SW480 (cell line): ENCODE measurements around the gene APLP2.
"Not testable (repeated sequence)": the region's sequence is repeated elsewhere in the genome, so short reads cannot be mapped to it uniquely, and the experiment has no call there.

Source experiments
- DNase-seq: peaks from one replicate; pipeline ENCODE4 v3.0.0-alpha.2; 2016; ENCODE audit warnings: low spot score

Gene APLP2

GRCh38 chr11:130069659-130070108 is at the start of gene APLP2:
APLP2 (plus strand) TSS chr11:130069894; CDS start chr11:130069978, 84 bp downstream.
- peak; percentile 99 for DNase-seq

DNA sequence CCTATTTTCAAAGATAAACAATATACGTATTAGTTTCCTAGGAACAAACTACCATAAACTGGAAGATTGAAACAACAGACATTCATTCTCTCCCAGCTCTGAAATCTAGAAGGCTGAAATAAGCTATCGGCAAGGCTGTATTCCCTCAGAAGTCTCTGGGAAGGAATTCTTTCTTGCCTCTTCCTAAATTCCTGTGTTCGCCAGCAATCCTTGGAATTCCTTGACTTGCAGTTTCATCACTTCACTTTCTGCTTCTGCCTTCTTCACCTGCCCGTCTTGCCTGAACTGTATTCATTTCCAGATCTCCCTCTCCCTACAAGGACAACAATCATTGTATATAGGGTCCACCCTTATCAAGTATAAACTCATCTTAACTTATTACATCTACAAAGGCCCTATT is 49.4 kb upstream of the APLP2 start:
- peak; percentile 21 for DNase-seq

- DNase-seq, result not testable (repeated sequence)
Measured at GRCh38 chr11:130021606-130022005, 48.1 kb upstream of the APLP2 start.

- no peak for DNase-seq
Measured at GRCh38 chr11:130022799-130023198, 46.9 kb upstream of the APLP2 start.

DNA sequence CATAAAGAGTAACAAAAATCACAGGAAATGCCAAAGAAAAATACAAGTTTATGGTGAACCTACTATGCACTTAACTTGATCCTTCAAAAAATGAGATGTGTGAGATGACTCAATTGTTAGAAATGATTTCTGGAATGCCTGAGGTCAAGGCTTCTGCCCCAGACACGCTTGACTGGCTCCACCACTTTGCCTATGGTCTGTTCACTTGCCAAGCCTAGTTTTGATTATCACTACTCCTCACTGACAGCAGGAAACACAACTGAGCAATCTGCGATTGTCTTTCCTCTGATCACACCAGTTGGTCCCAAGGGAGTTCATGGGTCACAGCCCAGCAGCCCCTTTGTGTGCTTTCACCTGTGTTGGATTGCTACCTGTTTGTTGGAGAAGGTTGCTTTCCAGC is 46.5 kb upstream of the APLP2 start:
- peak; percentile 81 for DNase-seq

- no peak for DNase-seq
Measured at GRCh38 chr11:130024361-130024760, 45.3 kb upstream of the APLP2 start.

- DNase-seq, result no peak
Measured at GRCh38 chr11:130025371-130025770, 44.3 kb upstream of the APLP2 start.

DNA sequence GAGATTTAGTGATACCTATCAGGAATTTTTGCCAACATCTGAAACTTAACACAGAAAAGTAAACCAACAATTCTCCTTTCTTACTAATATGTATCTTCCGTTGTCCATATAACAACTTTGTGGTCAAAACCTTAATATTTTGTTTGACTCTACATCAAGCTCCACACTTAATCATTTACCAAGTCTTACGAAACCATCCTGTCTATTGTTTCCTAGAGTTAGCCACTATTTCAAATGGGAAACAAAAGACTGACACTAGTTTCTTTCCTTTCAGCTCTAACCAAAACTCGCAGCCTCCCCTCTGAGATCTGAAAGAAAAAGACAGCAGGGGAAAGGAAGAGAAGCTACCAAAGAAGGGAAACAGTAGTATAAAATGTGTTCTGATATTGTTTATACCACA is 40.6 kb upstream of the APLP2 start:
- no peak for DNase-seq

GRCh38 chr11:130031056-130031455 is 38.6 kb upstream of the APLP2 start:
- DNase-seq, result no peak

- DNase-seq, result no peak
Measured at GRCh38 chr11:130031945-130032344, 37.7 kb upstream of the APLP2 start.

DNA sequence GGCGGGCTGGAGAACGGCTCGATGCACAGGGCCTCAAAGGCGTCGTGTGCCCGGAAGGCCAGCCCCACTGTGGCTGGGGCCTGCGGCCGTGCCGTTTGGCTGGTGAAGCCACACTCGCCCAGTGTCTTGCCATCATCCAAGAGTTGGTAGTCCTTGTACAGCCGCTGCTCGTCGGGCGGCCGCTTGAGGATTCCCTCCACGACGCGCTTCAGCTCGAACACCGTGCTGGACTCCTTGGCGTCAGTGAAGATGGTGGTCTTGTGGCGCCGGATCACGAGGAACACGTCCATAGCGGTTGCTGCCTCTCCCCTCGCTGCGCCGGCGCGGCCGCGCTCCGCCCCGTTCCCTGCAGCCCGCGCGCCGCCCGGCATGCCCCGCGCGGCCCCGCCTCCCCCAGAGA is 36.8 kb upstream of the APLP2 start:
- DNase-seq, result no peak

- no peak for DNase-seq
Measured at GRCh38 chr11:130034236-130034635, 35.5 kb upstream of the APLP2 start.

- peak; percentile 60 for DNase-seq
Measured at GRCh38 chr11:130037058-130037457, 32.6 kb upstream of the APLP2 start.

DNA sequence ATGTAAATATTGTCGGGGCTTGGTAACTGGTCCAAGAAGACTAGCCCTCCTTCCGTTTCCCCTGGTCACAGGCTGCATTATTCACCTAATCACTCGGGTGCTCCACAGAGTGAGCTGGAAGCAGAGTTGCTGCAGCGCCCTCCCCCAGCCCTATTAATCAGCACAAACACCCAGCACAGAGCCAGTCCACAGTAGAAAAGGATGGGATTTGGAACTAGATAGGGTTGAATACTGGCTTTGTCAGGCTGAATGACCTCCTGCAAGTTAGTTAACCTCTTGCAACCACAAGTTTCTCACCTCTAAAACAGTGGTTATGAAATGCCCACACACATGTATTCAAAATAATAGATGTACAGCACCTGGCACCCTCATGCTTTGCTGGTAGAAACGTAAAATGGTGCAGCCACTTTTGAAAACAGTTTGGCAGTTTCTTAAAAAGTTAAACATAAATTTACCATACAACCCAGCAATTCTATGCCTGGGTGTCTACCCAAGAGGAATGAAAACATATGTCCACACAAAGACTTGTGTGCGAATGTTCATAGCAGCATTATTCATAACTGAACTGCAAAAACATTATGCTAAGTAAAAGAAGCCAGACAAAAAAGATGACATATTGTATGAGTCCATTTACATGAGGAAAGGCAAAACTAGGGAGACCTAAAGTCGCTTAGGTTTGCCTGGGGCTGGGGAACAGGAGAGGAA is 31.7 kb upstream of the APLP2 start:
- peak; percentile 40 for DNase-seq

DNA sequence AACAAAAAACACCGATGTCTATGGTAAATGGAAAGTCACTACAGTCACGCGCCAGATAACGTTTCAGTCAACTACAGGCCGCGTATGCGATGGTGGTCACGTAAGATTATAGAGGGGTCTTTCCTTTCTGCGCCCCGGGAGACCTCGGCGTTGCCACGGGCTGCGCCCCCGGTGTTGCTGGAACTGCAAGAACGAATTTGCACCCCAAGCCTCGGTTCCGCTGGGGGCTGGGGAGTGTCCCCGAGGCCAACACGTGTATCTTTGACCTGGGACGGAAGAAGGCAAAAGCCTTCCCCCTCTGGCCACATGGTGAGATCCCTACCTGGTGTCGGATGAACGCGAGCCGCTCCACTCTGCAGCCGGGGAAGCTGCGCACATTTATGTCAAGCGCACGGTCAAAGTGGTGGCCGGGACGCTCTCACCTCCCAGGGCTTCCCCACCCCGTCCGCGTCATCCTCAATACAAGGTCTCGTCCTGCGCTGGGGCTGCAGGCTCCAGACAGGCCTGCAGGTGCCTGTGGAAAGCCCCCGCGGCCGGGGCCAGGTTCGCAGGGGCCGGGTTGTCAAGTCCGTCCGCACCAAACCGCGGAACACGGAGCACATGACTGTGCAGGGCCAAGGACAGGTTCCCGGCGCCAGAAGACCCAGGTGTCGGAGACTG is 29.3 kb upstream of the APLP2 start:
- DNase-seq, result no peak

- peak; percentile 30 for DNase-seq
Measured at GRCh38 chr11:130042093-130042591, 27.6 kb upstream of the APLP2 start.

GRCh38 chr11:130043575-130043974 is 26.1 kb upstream of the APLP2 start:
- no peak for DNase-seq

GRCh38 chr11:130047141-130047540 is 22.6 kb upstream of the APLP2 start:
- no peak for DNase-seq

- no peak for DNase-seq
Measured at GRCh38 chr11:130049328-130049771, 20.3 kb upstream of the APLP2 start.

- DNase-seq, result no peak
Measured at GRCh38 chr11:130050257-130050656, 19.4 kb upstream of the APLP2 start.

DNA sequence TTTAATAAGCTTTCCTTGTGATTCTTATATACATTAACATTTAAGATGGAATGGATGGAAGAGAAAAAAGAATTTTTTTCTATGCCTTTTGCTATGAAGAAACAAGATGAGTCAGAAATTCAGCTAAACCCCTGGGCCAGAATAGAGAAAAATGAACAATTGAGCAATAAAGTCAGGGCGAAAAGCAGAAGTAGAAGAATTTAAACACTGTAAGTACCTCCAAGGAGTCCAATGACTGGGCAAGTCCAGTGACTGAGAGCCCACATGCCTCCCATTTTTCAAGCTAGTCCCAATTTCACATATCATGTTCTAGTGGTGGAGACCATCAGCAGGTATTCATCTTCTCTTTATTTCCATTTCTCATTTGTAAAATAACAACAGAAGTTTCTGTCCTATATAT is 18.6 kb upstream of the APLP2 start:
- no peak for DNase-seq

DNA sequence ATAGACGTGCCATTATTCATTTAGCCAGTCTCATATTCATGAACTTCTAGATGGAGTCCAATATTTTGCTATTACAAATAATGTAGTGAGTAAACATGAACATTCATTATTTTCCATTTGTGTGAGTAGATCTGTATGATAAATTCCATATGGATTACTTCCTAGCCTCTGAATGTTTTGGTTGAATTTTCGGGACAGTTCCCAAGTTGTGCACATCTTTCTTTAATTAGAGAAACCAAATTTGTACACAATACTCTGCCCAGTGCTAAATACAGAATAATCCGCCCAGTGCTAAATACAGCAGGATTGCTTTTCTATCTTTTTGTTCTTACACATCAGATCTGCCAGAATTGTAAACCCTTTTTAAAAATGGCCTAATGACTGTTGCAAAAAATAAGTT is 17.1 kb upstream of the APLP2 start:
- DNase-seq, result no peak

DNA sequence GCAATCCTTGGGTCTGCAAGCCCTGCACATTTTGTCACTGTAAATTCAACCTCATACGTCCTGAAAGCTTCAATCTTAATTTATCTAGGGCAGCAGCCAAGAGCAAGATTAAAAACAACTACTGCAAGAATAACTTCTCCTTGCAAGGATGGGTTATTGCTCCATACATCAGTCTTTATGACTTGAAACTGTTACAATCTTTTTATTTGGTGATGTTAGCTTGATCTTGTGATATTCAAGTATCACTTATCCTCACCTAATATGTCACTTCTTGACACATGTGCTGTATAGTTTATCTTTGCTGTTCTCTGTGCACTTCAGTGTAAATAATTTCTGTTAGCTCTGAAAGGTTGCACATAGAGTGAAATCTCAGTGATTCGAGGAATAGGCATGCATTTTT is 14.7 kb upstream of the APLP2 start:
- no peak for DNase-seq
